Glomerular visceral epithelial cell (primary cell): ENCODE data around the gene C1QBP.
"Not testable (repeated sequence)": the region's sequence is repeated elsewhere in the genome, so short reads cannot be mapped to it uniquely, and the experiment has no call there.

Experiments used
- DNase-seq: peaks from one replicate; pipeline ENCODE4 v3.0.0-alpha.2; 2016; ENCODE audit errors: extremely low spot score

The C1QBP gene

GRCh38 chr17:5431949-5432556, 6.9 kb downstream of the C1QBP start:
- DNase-seq = no peak

GRCh38 chr17:5431234-5431633, 7.7 kb downstream of the C1QBP start:
- DNase-seq = not testable (repeated sequence)

GRCh38 chr17:5430413-5430999, 8.4 kb downstream of the C1QBP start:
- DNase-seq = no peak

GRCh38 chr17:5429191-5429887, 9.6 kb downstream of the C1QBP start:
- no peak for DNase-seq

GRCh38 chr17:5425826-5426225, 13.1 kb downstream of the C1QBP start:
- DNase-seq = no peak

GRCh38 chr17:5424909-5425308, 14.0 kb downstream of the C1QBP start:
- no peak for DNase-seq

GRCh38 chr17:5422505-5422904, 16.4 kb downstream of the C1QBP start:
- peak; percentile 69 for DNase-seq

GRCh38 chr17:5419959-5420653, 18.8 kb downstream of the C1QBP start, which contains the start of gene RPAIN:
TSS of gene RPAIN (plus strand) at chr17:5420182. CDS start at chr17:5420211, 29 bp downstream.
- DNase-seq = peak; percentile 82

- DNase-seq = peak; percentile 97
Measured at GRCh38 chr17:5419356-5419958, 19.5 kb downstream of the C1QBP start, which contains the start of gene NUP88. TSS of gene NUP88 (minus strand) at chr17:5419662. CDS start at chr17:5419650, 12 bp downstream.

- DNase-seq = peak; percentile 50
Measured at GRCh38 chr17:5418858-5419355, 20.0 kb downstream of the C1QBP start.

- no peak for DNase-seq
Measured at GRCh38 chr17:5416901-5417300, 22.1 kb downstream of the C1QBP start.

GRCh38 chr17:5413682-5414081, 25.3 kb downstream of the C1QBP start:
- peak; percentile 50 for DNase-seq

GRCh38 chr17:5410594-5411272, 28.2 kb downstream of the C1QBP start:
- DNase-seq = no peak

GRCh38 chr17:5408186-5408585, 30.8 kb downstream of the C1QBP start:
- no peak for DNase-seq

GRCh38 chr17:5405400-5405799, 33.6 kb downstream of the C1QBP start:
- DNase-seq = no peak

GRCh38 chr17:5399767-5400166, 39.2 kb downstream of the C1QBP start:
- no peak for DNase-seq

- DNase-seq = no peak
Measured at GRCh38 chr17:5396612-5397011, 42.3 kb downstream of the C1QBP start.

GRCh38 chr17:5391678-5392077, 47.3 kb downstream of the C1QBP start:
- DNase-seq = no peak
